T47D (cell line): ENCODE results near the gene PPIP5K1.
A peak's percentile ranks its signal among the peaks of the same experiment; 100 is the strongest.

Experiments
- DNase-seq, 2 experiments: peaks; one replicate each; pipeline versions ENCODE4 v3.0.0 to v3.0.0-alpha.2; 2011 to 2012; ENCODE audit warnings: low read depth in 1 of 2, low spot score in 1 of 2
- JUND ChIP-seq: IDR thresholded peaks from 2 replicates; pipeline ENCODE4 v1.6.1; 2012; ENCODE audit warnings: low read depth
- in situ Hi-C: cut with HindIII; loops from 2 replicates; pipeline ENCODE4 v1.10.0; 2016; ENCODE audit warnings: low sequenced_read_pairs, low pct_unique_long_range_greater_than_20kb

Gene PPIP5K1

GRCh38 chr15:43528542-43529007 lies 61.4 kb downstream of the PPIP5K1 start:
- DNase-seq: no peak
- in situ Hi-C loops: no loop called here
- TF ChIP-seq JUND: no peak

DNA sequence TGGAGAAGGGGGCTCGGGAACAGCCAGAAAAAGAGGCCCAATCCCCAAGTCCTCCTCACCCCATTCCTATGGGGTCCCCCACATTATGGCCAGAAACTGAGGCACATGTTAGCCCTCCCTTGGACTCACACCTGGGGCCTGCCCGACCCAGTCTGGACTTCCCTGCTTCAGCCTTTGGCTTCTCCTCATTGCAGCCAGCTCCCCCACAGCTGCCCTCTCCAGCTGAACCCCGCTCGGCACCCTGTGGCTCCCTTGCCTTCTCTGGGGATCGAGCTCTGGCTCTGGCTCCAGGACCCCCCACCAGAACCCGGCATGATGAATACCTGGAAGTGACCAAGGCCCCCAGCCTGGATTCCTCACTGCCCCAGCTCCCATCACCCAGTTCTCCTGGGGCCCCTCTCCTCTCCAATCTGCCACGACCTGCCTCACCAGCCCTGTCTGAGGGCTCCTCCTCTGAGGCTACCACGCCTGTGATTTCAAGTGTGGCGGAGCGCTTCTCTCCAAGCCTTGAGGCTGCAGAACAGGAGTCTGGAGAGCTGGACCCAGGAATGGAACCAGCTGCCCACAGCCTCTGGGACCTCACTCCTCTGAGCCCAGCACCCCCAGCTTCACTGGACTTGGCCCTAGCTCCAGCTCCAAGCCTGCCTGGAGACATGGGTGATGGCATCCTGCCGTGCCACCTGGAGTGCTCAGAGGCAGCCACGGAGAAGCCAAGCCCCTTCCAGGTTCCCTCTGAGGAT lies 62.0 kb downstream of the PPIP5K1 start:
- in situ Hi-C loops: no loop called here
- TF ChIP-seq JUND: no peak
- no peak for DNase-seq

- no peak for TF ChIP-seq JUND
- DNase-seq: no peak
- in situ Hi-C loops: no loop called here
These were observed 62.8 kb downstream of the PPIP5K1 start for GRCh38 chr15:43527016-43527801.

GRCh38 chr15:43526261-43526930 lies 63.6 kb downstream of the PPIP5K1 start:
- in situ Hi-C loops: no loop called here
- TF ChIP-seq JUND: no peak
- DNase-seq: no peak

- in situ Hi-C loops: no loop called here
- DNase-seq: no peak
- no peak for TF ChIP-seq JUND
These were observed 64.9 kb downstream of the PPIP5K1 start for GRCh38 chr15:43525131-43525530.

- no peak for TF ChIP-seq JUND
These were observed 65.7 kb downstream of the PPIP5K1 start for GRCh38 chr15:43524254-43524845.

GRCh38 chr15:43523646-43524045 lies 66.4 kb downstream of the PPIP5K1 start:
- DNase-seq: no peak
- TF ChIP-seq JUND: no peak
- in situ Hi-C loops: no loop called here

More at GRCh38 chr15:43524254-43524845, 65.7 kb downstream of the PPIP5K1 start:
- in situ Hi-C loops: no loop called here
- no peak for DNase-seq

DNA sequence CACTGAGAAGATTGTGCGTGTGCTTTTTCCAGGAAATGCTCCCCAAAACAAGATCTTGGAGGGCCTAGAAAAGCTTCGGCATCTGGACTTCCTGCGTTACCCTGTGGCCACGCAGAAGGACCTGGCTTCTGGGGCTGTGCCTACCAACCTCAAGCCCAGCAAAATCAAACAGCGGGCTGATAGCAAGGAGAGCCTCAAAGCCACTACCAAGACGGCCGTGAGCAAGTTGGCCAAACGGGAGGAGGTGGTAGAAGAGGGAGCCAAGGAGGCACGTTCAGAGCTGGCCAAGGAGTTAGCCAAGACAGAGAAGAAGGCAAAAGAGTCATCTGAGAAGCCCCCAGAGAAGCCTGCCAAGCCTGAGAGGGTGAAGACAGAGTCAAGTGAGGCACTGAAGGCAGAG lies 67.8 kb downstream of the PPIP5K1 start:
- no peak for TF ChIP-seq JUND
- in situ Hi-C loops: no loop called here
- no peak for DNase-seq

DNA sequence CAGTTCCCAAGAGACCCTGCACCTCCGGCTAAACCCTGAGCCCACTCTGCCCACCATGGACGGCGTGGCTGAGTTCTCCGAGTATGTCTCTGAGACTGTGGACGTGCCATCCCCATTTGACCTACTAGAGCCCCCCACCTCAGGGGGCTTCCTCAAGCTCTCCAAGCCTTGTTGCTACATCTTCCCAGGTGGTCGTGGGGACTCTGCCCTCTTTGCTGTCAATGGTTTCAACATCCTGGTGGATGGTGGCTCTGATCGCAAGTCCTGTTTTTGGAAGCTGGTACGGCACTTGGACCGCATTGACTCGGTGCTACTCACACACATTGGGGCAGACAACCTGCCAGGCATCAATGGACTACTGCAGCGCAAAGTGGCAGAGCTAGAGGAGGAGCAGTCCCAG lies 68.6 kb downstream of the PPIP5K1 start:
- TF ChIP-seq JUND: no peak
- in situ Hi-C loops: no loop called here
- DNase-seq: no peak

- no peak for DNase-seq
- no peak for TF ChIP-seq JUND
- in situ Hi-C loops: no loop called here
These were observed 69.9 kb downstream of the PPIP5K1 start for GRCh38 chr15:43520138-43520537.

- in situ Hi-C loops: no loop called here
- no peak for TF ChIP-seq JUND
These were observed 70.8 kb downstream of the PPIP5K1 start for GRCh38 chr15:43519196-43519595.

GRCh38 chr15:43518197-43518761 lies 71.7 kb downstream of the PPIP5K1 start:
- in situ Hi-C loops: no loop called here
- no peak for TF ChIP-seq JUND
- peak; percentile 18 to 25 for DNase-seq

More at GRCh38 chr15:43519196-43519595, 70.8 kb downstream of the PPIP5K1 start:
- no peak for DNase-seq
